HG03135 (cell line): ENCODE results near the gene CYFIP2.
"Not testable (repeated sequence)": the region's sequence is repeated elsewhere in the genome, so short reads cannot be mapped to it uniquely, and the experiment has no call there.

Experiments
- ATAC-seq: cut with Tn5 transposase; IDR thresholded peaks from one replicate; pipeline ENCODE4 v1.9.1; 2021; ENCODE audit warnings: mild to moderate bottlenecking, moderate library complexity; ENCODE audit not compliant: unreplicated experiment

CYFIP2 gene

DNA sequence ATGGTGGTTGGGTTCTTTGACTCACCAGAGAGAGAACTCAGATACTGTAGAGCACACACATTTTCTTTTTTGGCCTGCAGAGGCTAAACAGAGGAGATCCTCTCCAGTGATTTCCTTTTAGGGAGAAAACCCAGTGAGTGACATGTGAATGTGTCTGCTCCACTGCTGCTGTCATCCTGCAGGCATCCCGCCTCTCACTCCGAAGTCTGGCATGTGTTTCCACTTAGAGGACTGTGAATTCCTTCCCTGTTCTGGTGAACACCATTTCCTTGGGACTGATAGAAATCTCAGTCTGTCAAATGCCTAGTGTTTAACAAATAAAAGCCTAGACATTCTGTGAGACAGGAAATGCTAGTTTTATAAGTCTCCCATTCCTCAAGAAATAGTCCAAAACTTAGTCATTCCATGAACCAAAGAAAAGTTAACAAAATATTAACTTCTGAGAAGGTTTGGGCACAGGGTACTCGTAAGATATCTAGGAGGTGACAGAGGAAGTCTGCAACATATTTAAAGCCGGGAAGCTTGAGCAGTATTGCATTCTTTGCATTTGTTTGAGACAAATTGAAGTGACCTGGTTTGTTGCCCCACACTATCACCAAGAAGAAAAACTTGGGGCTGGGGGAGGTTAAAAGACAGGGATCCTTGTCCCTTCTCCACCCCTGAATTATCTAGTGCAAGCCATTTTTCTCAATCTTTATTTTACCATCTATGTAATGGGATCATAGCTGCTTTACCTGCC, 119.2 kb downstream of the CYFIP2 start:
- ATAC-seq: no peak

DNA sequence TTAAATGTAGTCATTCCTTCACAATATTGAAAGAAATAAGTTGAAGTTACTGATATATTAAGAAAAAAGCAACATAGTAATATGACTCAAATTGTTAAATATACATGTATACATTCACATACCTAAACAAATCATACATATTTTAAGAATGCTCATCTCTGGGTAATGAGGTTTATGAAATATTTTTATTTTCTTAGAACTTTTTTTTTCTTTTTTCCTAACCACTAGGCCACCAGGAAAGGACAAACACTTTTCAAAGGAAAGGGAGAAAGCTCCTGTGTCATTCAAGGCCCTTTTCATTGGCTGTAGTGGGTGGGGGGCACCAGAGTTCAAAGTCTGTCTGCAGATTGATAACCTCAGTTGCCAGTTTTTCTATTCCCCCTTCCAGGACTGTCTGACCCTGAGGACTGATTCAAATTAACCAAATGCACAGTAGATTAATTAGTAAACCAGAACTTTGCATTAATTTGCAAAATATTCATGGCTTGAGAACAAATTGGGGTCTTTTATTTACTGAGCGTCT, 121.2 kb downstream of the CYFIP2 start:
- no peak for ATAC-seq

DNA sequence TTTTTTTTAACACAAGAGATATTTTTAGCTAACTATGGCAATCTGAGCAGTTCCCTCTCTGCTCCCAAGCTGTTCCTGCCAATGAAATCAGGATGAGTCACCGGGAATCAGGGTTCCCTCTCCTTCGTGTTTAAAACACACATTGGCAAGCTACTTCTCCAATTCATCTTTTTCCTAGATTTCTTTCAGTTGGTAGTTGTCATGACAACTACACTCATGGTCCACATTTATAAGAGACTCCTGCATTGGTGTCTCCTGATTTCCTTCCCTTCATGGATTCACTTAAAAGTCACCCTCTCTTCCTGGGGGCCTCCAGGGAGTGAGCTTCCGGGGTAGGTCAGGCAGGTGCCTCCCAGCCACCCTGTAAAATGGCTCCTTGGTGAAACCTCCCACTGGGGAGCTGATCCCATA, 121.8 kb downstream of the CYFIP2 start:
- no peak for ATAC-seq

DNA sequence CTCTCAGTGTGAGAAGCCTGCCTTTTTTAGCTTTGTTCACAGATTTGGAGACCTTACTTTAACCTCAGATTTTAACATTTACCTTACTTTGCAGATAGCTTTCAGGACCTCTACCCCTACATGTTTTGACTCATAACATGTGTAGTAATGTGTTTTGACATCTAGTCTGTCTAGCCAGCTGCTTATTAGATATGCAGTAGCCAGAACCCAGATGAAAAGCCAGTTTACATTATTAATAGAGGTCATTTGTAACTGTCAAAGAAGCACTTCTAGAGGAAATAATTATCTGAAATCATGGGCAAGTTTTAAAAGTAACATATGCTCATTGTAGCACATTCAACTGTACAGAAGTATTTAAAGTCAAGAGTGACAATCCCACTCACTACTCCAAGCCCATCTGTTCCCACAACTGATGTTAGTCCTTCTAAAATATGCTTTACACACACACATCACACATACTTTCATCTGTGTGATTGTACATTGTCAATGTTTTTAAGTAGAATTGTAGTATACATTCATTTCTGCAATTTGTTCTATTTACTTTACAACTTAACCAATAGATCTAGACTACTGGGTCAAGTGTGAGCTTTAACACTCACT, 122.3 kb downstream of the CYFIP2 start:
- ATAC-seq: no peak

DNA sequence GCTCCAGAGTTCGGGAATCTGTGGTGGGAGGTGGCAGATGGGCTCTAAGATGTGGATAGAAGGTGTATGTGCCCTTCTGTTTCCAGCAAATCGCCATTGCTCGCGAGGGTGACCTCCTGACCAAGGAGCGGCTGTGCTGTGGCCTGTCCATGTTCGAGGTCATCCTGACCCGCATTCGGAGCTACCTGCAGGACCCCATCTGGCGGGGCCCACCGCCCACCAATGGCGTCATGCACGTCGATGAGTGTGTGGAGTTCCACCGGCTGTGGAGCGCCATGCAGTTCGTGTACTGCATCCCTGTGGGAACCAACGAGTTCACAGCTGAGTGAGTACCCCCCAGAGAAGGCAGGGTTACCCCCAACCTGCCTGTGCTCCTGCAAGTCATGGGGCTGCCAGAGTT, 123.2 kb downstream of the CYFIP2 start:
- no peak for ATAC-seq

DNA sequence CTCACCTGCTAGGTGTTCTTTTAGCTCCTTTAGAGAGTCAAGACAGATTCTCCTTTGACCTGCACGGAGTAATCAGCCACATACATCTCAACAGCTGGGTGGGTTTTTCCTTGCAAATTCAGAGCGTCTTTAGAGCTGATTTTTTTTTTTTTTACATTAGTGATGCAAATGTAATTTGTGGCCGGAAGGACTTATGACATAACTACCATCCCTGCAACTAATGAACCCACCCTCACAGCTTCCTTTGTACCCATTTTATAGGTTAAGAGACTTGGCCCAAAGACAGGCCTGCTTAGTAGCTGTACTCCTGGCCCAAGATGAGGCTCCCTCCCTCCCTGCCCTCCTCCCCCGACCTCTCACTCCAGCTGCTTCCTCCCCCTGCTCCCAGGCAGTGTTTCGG, 124.2 kb downstream of the CYFIP2 start:
- ATAC-seq: no peak

DNA sequence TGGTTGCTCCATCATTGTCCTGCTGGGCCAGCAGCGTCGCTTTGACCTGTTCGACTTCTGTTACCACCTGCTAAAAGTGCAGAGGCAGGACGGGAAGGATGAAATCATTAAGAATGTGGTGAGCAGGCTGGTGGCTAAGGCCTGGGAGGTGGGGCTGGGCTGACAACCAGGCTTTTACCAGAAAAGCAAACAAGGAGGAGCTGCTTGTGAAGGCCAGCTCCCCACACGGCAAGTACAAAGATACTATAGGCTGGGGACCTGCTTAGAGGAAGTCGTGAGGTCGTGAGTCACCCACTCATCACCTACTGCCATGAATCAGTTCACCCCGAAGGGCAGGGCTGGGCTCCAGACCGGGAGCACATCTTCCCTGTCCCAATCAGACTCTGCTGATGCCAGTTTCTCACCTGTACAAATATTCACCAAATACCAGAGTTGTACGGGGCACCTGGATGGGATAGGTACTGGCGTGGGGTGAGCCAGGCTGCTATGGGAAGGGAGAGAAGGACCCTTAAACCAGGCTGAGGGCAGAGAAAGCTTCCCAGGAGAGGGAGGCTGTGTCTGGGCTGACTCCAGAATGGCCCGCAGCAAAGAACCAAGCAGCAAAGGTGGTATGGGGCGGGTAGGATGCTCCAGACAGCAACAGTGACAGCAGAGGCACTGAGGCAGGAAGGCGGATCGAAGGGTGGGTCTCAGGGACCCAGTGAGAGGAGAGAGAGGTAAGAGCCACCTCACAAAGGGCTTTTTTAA, 124.8 kb downstream of the CYFIP2 start:
- ATAC-seq: no peak

DNA sequence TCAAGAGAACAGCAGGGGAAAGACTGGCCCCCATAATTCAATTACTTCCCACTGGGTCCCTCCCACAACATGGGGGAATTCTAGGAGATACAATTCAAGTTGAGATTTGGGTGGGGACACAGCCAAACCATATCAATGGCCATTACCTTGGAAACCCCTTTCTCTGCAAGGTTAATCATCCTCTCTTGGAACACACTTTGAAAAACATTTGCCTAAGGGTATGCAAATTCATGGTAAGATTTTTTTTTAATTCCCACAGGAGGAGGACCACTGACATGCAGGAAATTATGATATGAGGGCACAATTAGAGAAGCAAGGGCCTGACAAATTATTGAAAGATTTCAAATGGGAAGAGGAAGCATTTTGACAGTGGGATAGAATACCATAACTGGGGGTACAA, 132.4 kb downstream of the CYFIP2 start:
- ATAC-seq: no peak

DNA sequence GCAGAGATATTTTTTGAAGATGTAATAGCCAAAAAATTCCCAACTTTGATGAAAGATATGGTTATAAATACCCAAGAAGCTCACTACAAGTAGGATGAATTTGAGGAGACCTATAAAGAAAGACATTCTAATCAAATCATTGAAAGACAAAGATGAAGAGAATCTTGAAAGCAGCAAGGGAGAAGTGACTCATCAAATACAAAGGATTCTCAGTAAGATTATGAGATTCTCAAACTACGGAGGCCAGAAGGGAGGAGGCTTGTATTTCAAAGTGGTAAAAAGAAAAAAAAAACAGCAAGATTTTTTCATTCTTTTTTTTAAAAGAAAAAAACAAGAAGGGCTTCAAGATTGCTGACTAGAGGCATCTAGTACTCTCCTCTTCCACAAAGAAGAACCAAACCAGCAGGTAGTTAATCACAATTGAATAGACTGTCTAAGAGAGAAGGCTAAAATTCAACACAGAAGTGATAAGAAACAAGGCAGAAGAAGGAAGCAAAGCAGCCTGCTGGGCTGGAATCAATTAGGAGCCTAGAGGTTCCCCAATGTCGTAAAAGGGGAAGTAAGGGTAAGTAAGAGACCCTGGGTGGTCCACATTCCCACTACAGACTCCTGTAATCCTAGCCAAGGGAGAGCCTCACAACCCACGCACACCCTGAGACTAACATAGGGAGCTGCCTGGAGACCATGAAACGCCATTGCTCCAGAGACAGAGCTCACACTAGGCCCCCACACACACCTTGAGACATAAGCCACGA, 135.0 kb downstream of the CYFIP2 start:
- ATAC-seq: no peak

DNA sequence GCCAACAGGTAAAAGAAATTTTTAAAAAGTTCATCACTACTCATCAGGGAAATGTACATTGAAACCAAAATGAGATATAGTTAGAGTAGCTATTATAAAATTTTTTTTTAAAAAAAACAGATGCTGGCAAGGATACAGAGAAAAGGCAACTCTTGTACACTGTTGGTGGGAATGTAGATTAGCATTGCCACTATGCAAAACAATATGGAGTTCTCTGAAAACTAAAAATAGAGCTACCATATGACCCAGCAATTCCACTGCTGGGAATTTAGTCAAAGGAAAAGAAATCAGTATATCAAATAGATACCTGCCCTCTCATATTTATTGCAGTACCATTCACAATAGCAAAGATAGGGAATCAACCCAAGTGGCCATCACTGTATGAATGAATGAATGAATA, 149.9 kb downstream of the CYFIP2 start:
- no peak for ATAC-seq

DNA sequence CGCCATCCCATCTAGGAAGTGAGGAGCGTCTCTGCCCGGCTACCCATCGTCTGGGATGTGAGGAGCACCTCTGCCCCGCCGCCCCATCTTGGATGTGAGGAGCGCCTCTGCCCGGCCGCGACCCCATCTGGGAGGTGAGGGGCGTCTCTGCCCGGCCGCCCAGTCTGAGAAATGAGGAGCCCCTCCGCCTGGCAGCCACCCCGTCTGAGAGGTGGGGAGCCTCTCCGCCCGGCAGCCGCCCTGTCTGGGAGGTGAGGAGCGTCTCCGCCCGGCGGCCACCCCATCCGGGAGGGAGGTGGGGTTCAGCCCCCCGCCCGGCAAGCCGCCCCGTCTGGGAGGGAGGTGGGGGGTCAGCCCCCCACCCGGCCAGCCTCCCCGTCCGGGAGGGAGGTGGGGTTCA, 153.6 kb downstream of the CYFIP2 start:
- ATAC-seq: not testable (repeated sequence)

DNA sequence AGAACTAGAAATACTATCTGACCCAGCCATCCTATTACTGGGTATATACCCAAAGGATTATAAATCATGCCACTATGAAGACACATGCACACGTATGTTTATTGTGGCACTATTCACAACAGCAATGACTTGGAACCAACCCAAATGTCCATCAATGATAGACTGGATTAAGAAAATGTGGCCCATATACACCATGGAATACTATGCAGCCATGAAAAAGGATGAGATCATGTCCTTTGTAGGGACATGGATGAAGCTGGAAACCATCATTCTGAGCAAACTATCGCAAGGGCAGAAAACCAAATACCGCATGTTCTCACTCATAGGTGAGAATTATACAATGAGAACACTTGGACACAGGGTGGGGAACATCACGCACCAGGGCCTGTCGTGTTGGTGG, 164.0 kb downstream of the CYFIP2 start:
- ATAC-seq: not testable (repeated sequence)

DNA sequence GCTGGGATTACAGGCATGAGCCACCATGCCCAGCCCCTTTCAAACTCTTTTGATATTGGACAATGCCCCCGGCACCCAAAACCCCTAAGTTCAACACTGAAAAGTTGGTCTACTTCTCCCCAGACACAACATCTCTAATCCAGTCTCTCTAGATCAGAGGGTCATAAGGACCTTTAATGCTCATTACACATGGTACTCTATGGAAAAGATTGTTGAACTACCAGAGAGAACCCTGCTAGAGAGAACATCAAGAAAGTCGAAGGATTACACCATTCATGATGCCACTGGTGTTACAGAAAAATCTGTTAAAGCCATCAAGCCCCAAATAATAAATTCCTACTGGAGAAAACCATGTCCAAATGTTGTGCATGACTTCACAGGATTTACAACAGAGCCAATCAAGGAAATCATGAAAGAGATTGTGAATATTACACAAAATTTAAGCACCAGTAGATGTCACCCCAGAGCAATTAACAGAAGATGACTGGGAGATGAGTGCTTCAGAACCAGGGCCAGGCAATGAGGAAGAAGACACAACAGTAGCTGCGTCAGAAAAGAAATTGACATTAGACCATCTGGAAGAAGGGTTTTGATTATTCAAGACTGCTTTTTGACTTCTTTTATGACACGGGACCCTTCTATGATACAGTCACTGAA, 165.7 kb downstream of the CYFIP2 start:
- ATAC-seq: no peak

DNA sequence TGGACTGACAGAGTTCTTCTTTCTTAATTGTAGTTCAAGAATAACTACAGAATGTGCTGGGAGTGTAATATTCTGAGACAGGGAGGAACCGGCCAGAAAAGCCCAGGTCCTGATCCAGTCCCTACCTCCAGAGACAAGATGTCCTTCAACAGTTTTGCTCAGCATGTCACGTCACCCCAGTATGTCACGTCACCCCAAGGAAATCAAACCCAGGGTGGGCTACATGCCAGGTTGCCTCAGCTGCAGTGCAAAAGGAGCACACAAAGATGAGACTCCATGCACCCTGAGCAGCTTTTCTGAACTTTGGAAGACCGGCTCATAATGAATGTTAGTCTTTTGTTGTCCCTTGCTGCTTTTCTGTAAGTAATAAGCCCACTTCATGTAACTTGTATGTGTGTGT, 168.2 kb downstream of the CYFIP2 start:
- ATAC-seq: no peak

DNA sequence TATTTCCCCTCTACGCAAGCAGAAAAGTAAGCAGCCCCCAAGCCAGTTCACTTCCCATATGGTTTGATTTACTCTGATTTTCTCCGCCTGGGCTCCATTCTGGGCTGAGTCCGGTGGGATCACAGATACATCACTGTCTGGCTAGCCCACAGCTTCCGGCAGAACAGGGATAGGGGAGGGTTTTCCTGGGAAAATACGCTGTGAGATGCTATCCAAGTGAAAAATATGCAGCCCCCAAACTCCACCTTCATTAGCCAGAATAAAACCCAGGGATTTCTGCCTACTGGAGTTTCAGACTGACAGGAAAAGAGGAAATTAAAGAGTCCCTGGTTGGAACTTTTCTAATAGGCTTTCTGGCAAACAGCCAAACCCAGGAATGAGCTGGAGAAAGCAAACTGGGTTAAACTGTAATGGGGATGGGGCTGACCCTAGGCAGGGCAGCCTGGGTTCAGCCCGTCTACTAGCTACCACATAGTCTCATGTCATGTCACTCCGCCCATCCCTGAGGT, 177.2 kb downstream of the CYFIP2 start:
- no peak for ATAC-seq

DNA sequence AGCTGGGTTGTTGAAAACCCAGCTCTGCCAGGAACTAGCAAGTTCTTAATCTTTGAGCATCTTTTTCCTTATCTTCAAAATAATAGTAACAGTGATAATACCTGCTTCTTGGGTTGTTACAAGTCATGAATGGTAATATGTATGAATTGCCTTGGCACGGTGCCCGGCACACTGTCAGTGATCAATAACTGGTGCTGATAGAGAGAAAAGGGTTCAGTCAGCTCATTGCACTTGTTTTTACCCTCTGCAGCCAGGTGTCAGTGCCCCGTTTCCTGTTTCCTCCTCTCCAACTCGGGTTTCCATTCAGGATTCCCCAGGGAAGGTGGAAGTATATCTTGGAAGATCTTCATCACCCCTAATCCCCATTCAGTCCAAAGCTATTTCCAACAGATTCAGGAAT, 178.3 kb downstream of the CYFIP2 start:
- no peak for ATAC-seq
